ENCODE results near the gene KLHDC2. TPM values are rescaled to one million over a fixed set of nuclear protein-coding genes. Genes with fewer than 3 reads are reported as not detected.
"Not testable (repeated sequence)": the region's sequence is repeated elsewhere in the genome, so short reads cannot be mapped to it uniquely, and the experiment has no call there.

KLHDC2 gene
- total RNA-seq, 6 experiments from 2014 or later: 34.0 to 69.6 (median 49.7) TPM

DNA sequence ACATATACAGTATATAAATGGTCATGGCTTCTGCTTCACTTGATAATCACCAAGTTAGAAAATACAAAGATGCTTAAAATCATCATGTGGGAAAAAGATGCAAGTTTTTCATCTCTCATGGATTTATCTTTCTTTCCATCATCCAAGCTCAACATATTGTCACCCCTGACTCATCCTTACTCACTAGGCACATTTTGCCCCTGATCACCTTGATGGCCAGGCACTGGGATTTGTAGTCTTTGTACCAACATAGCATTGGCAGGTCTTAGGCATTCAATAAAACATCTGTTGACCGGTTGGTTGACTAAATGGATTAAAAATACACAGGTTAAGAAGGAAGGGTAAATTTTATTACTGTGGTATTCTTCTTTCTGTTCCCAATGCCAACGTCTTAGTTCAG is 28.1 kb downstream of the KLHDC2 start:
- Histone ChIP-seq H3K4me1 (no peaks in the 10 kb centered on the region), H3K27ac (no peak overlapping the region), H3K27me3 (no peaks in the 10 kb centered on the region), H3K4me3 (no peak overlapping the region), H3K36me3 (peaks cover 0 to 81% (median 16%) of the 10 kb centered on the region in 4 donors), H3K9me3 (no peaks in the 10 kb centered on the region)
- intact Hi-C loops (cut with DNase I): no loop called here
- no peak for TF ChIP-seq POLR2A (IDR thresholded peaks at IDR 0.05)
- TF ChIP-seq, protein P1, sequence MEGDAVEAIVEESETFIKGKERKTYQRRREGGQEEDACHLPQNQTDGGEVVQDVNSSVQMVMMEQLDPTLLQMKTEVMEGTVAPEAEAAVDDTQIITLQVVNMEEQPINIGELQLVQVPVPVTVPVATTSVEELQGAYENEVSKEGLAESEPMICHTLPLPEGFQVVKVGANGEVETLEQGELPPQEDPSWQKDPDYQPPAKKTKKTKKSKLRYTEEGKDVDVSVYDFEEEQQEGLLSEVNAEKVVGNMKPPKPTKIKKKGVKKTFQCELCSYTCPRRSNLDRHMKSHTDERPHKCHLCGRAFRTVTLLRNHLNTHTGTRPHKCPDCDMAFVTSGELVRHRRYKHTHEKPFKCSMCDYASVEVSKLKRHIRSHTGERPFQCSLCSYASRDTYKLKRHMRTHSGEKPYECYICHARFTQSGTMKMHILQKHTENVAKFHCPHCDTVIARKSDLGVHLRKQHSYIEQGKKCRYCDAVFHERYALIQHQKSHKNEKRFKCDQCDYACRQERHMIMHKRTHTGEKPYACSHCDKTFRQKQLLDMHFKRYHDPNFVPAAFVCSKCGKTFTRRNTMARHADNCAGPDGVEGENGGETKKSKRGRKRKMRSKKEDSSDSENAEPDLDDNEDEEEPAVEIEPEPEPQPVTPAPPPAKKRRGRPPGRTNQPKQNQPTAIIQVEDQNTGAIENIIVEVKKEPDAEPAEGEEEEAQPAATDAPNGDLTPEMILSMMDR (IDR thresholded peaks at IDR 0.05): no peak
- WGBS (ENCODE audit: insufficient coverage, low coverage, low lambda C conversion rate, missing lambda C conversion rate): 67% methylated on average over 2 of the region's 2 CpGs
- DNase-seq (no peak), ATAC-seq (no peak)

DNA sequence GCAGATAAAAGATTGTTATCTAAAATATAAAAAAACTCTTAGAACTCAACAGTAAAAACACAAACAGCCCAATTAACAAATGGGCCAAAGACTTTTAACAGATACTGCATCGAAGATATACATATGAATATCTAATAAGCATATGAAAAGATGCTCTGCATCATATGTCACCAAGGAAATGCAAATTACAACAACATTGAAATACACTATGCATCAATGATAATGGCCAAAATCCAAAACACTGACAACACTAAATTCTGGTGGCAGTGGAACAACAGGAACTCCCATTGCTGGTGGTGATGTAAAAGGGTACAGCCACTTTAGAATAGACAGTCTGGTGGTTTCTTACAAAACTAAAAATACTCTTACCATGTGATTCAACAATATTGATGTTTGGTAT is 40.8 kb downstream of the KLHDC2 start:
- Histone ChIP-seq H3K27me3 (no peaks in the 10 kb centered on the region), H3K4me3 (no peak overlapping the region), H3K27ac (no peak overlapping the region), H3K9me3 (no peaks in the 10 kb centered on the region), H3K36me3 (peaks cover 0 to 58% (median 19%) of the 10 kb centered on the region in 4 donors), H3K4me1 (no peaks in the 10 kb centered on the region)
- 0% methylated on average over 1 of the region's 1 CpG for WGBS (ENCODE audit: insufficient coverage, low coverage, low lambda C conversion rate, missing lambda C conversion rate)
- ATAC-seq (no peak), DNase-seq (no peak)
- intact Hi-C loops (cut with DNase I): no loop called here
- TF ChIP-seq, protein P1 (IDR thresholded peaks at IDR 0.05): no peak
- no peak for TF ChIP-seq POLR2A (IDR thresholded peaks at IDR 0.05)

DNA sequence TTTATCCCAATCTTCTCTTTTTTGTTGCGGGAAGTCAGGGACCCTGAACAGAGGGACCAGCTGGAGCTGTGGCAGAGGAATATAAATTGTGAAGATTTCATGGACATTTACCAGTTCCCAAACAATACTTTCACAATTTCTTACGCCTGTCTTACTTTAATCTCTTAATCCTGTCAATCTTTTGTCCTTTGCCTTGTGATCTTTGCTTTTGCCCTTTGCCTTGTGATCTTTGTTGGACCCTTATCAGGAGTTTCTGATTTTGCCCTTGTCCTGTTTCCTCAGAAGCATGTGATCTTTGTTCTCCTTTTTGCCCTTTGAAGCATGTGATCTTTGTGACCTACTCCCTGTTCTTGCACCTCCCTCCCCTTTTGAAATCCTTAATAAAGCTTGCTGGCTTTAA is 48.2 kb downstream of the KLHDC2 start:
- WGBS (ENCODE audit: insufficient coverage, low coverage, low lambda C conversion rate, missing lambda C conversion rate): 80% methylated on average over 2 of the region's 2 CpGs
- H3K9me3 ChIP-seq; DNase-seq; H3K27me3 ChIP-seq; H3K4me3 ChIP-seq; intact Hi-C loops (cut with DNase I); H3K4me1 ChIP-seq; H3K27ac ChIP-seq; ATAC-seq: not testable (repeated sequence)
- H3K36me3 ChIP-seq: peaks cover 7 to 35% (median 27%) of the 10 kb centered on the region in 4 donors

DNA sequence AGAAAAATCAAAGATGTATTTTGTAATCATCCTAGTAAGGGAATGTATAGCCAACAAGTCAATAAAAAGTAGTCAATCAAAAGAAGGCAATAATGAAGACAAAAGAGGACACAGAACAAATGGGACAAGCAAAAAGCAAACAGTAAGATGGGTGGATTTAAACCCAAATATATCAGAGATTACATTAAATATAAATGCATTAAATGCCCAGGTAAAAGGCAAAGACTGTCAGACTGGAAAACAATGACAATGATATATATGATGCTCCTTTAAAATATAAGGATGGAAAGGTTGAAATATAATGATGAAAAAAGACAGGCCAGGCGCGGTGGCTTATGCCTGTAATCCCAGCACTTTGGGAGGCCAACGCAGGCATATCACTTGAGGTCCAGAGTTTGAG is 48.9 kb downstream of the KLHDC2 start:
- intact Hi-C loops (cut with DNase I): no loop called here
- ATAC-seq (no peak), DNase-seq (no peak)
- Histone ChIP-seq H3K4me3 (no peak overlapping the region), H3K36me3 (peaks cover 7 to 35% (median 27%) of the 10 kb centered on the region in 4 donors), H3K4me1 (peaks cover 0 to 4% (median 0%) of the 10 kb centered on the region in 4 donors), H3K27ac (no peak overlapping the region), H3K27me3 (no peaks in the 10 kb centered on the region), H3K9me3 (peaks cover 0 to 7% (median 0%) of the 10 kb centered on the region in 4 donors)
- WGBS (ENCODE audit: insufficient coverage, low coverage, low lambda C conversion rate, missing lambda C conversion rate): 100% methylated on average over 2 of the region's 3 CpGs
- TF ChIP-seq, protein P1 (IDR thresholded peaks at IDR 0.05): no peak
- no peak for TF ChIP-seq POLR2A (IDR thresholded peaks at IDR 0.05)

DNA sequence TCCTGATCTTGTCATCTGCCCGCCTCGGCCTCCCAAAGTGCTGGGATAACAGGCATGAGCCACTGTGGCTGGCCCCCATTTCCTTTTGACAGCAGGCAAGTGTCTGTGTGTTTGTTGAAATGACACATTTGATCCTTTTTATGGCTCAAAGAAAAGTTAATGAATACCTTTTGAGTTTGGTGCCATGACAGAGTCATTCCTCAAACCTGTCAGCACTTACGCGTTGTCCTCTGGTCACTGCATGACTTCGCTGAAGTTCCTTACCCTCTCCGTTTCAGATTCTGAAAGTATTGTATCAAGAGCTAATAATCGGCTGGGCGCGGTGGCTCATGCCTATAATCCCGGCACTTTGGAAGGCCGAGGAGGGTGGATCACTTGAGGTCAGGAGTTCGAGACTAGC is 52.2 kb downstream of the KLHDC2 start:
- 94% methylated on average over 11 of the region's 12 CpGs for WGBS (ENCODE audit: insufficient coverage, low coverage, low lambda C conversion rate, missing lambda C conversion rate)
- TF ChIP-seq POLR2A (IDR thresholded peaks at IDR 0.05): no peak
- TF ChIP-seq, protein P1 (IDR thresholded peaks at IDR 0.05): no peak
- Histone ChIP-seq H3K27ac (no peak overlapping the region), H3K36me3 (peaks cover 7 to 48% (median 32%) of the 10 kb centered on the region in 4 donors), H3K4me3 (no peak overlapping the region), H3K27me3 (no peaks in the 10 kb centered on the region), H3K4me1 (peaks cover 0 to 4% (median 0%) of the 10 kb centered on the region in 4 donors), H3K9me3 (peaks cover 0 to 7% (median 0%) of the 10 kb centered on the region in 4 donors)
- intact Hi-C loops (cut with DNase I): no loop called here
- ATAC-seq: no peak
- no peak for DNase-seq
